IMR-90 (cell line): Measurements from ENCODE around the gene ROR2. TPM values are rescaled to one million over a fixed set of nuclear protein-coding genes. Genes with fewer than 3 reads are reported as not detected.
A peak's percentile ranks its signal among the peaks of the same experiment; 100 is the strongest.

Experiments used
- ATAC-seq: fragments of 200-7000 bp; cut with Tn5 transposase; 2 replicates; pipeline ENCODE4 v1.9.1; 2020; ENCODE audit warnings: low read depth, mild to moderate bottlenecking, moderate library complexity
- BruUV-seq: library from RNA; stranded (reverse); fragments of 400-500 nt; replicated peaks from 2 replicates; lab custom pipeline; 2021; lab: Mats Ljungman, UMichigan
- CTCF ChIA-PET: fragments of 300-600 bp; formaldehyde crosslinking; extraction: SDS; loops from one replicate; lab custom pipeline; 2021; ENCODE audit warnings: antibody characterized with exemption; lab: Yijun Ruan, JAX
- POLR2A ChIA-PET: fragments of 300-600 bp; sonication (Branson Sonifier 250); formaldehyde crosslinking; loops from one replicate; lab custom pipeline; 2022; ENCODE audit warnings: antibody characterized with exemption; ENCODE audit not compliant: unreplicated experiment; lab: Charles Lee
- DNase-seq: peaks from one replicate; pipeline ENCODE4 v3.0.0; 2013
- H2AFZ ChIP-seq: replicated peaks from 2 replicates; pipeline ENCODE3; 2013; ENCODE audit warnings: low read length, mild to moderate bottlenecking; ENCODE audit not compliant: poor library complexity
- H2AK5ac ChIP-seq: 2 replicates; pipeline ENCODE4 v1.6.1; 2013; ENCODE audit warnings: low read depth, low read length, inconsistent platforms
- H2AK9ac ChIP-seq: replicated peaks from 2 replicates; pipeline ENCODE3; 2013; ENCODE audit warnings: mild to moderate bottlenecking, low read depth, low read length, moderate library complexity; ENCODE audit not compliant: poor library complexity
- H2BK120ac ChIP-seq: 2 replicates; pipeline ENCODE4 v1.6.1; 2013; ENCODE audit warnings: low read depth, low read length, inconsistent platforms
- H2BK15ac ChIP-seq: 3 replicates; pipeline ENCODE4 v1.6.1; 2013; ENCODE audit warnings: low read depth, low read length, inconsistent platforms
- H2BK20ac ChIP-seq: 2 replicates; pipeline ENCODE4 v1.6.1; 2013; ENCODE audit warnings: low read depth, mild to moderate bottlenecking, inconsistent platforms, low read length, moderate library complexity
- H2BK5ac ChIP-seq: 2 replicates; pipeline ENCODE4 v1.6.1; 2013; ENCODE audit warnings: mild to moderate bottlenecking, low read depth, low read length, inconsistent platforms; ENCODE audit not compliant: poor library complexity, severe bottlenecking
- H3K14ac ChIP-seq: replicated peaks from 2 replicates; pipeline ENCODE4 v1.6.1; 2013; ENCODE audit warnings: low read depth, low read length, inconsistent platforms
- H3K18ac ChIP-seq: 2 replicates; pipeline ENCODE4 v1.6.1; 2013; ENCODE audit warnings: low read depth, low read length, control low read depth
- H3K23ac ChIP-seq: 2 replicates; pipeline ENCODE4 v1.6.1; 2013; ENCODE audit warnings: low read depth, low read length, inconsistent platforms
- H3K27ac ChIP-seq: 2 replicates; pipeline ENCODE4 v1.5.1; 2013; ENCODE audit warnings: mild to moderate bottlenecking, control low read depth, low read length; ENCODE audit not compliant: insufficient read depth
- H3K27me3 ChIP-seq: 2 replicates; pipeline ENCODE4 v1.6.1; 2013; ENCODE audit warnings: low read length; ENCODE audit not compliant: control insufficient read depth, insufficient read depth
- H3K36me3 ChIP-seq: 2 replicates; pipeline ENCODE4 v1.6.1; 2013; ENCODE audit warnings: low read length, mixed read lengths; ENCODE audit not compliant: control insufficient read depth, insufficient read depth
- H3K4ac ChIP-seq: 2 replicates; pipeline ENCODE4 v1.6.1; 2013; ENCODE audit warnings: low read depth, low read length, inconsistent platforms
- H3K4me1 ChIP-seq: 2 replicates; pipeline ENCODE4 v1.6.1; 2013; ENCODE audit warnings: low read length, mixed read lengths; ENCODE audit not compliant: control insufficient read depth, insufficient read depth
- H3K4me2 ChIP-seq: 2 replicates; pipeline ENCODE4 v1.6.1; 2013; ENCODE audit warnings: low read depth, mild to moderate bottlenecking, control low read depth, low read length, moderate library complexity
- H3K4me3 ChIP-seq: 2 replicates; pipeline ENCODE4 v1.5.1; 2013; ENCODE audit warnings: low read depth, mild to moderate bottlenecking, control low read depth, low read length, moderate library complexity; ENCODE audit not compliant: insufficient read depth
- H3K56ac ChIP-seq: 2 replicates; pipeline ENCODE4 v1.6.1; 2013; ENCODE audit warnings: low read length, inconsistent platforms; ENCODE audit not compliant: insufficient read depth; ENCODE audit errors: extremely low read depth
- H3K79me1 ChIP-seq, 2 experiments: 2 replicates each; pipeline ENCODE4 v1.6.1; 2013; ENCODE audit warnings: low read length in 2 of 2, inconsistent platforms in 1 of 2, low read depth in 1 of 2
- H3K9ac ChIP-seq: 2 replicates; pipeline ENCODE4 v1.6.1; 2013; ENCODE audit warnings: low read depth, low read length, control low read depth
- H3K9me1 ChIP-seq: 2 replicates; pipeline ENCODE4 v1.6.1; 2013; ENCODE audit warnings: low read length, inconsistent platforms; ENCODE audit not compliant: insufficient read depth
- H3K9me3 ChIP-seq: 2 replicates; pipeline ENCODE4 v1.6.1; 2013; ENCODE audit warnings: low read length; ENCODE audit not compliant: control insufficient read depth, insufficient read depth
- H4K20me1 ChIP-seq: 2 replicates; pipeline ENCODE4 v1.6.1; 2013; ENCODE audit warnings: low read length, inconsistent platforms; ENCODE audit not compliant: insufficient read depth
- H4K5ac ChIP-seq: 2 replicates; pipeline ENCODE4 v1.6.1; 2013; ENCODE audit warnings: mild to moderate bottlenecking, low read depth, low read length, control low read depth
- H4K8ac ChIP-seq, 2 experiments: 2 replicates each; pipeline ENCODE4 v1.6.1; 2013; ENCODE audit warnings: low read depth in 2 of 2, low read length in 2 of 2, control low read depth in 1 of 2, inconsistent platforms in 1 of 2
- H4K91ac ChIP-seq: 2 replicates; pipeline ENCODE4 v1.6.1; 2013; ENCODE audit warnings: low read depth, low read length, inconsistent platforms; ENCODE audit not compliant: insufficient read depth
- BHLHE40 ChIP-seq: fragments of 150-350 bp; IDR thresholded peaks from 2 replicates; pipeline ENCODE4 v1.6.1; 2016; ENCODE audit warnings: mild to moderate bottlenecking, low read depth, low read length
- CTCF ChIP-seq: conservative IDR thresholded peaks from 2 replicates; pipeline ENCODE4 v1.5.1; 2012; ENCODE audit warnings: mild to moderate bottlenecking, low read depth, low read length, improper control_type of control experiment
- WGBS, 2 experiments: methylation state at CpG; one replicate each; pipeline versions ENCODE4 v1.1.5 to v1.1.7; 2013; ENCODE audit warnings: missing lambda C conversion rate in 2 of 2; ENCODE audit not compliant: insufficient read length in 1 of 2; ENCODE audit errors: extremely low coverage in 2 of 2; 5-methylcytosine and 5-hydroxymethylcytosine counted together
- dilution Hi-C: fragments of 300-500 bp; cut with HindIII; formaldehyde crosslinking; loops from one replicate; pipeline ENCODE4 v1.14.3; 2018; ENCODE audit warnings: low sequenced_read_pairs; ENCODE audit not compliant: unreplicated experiment
- in situ Hi-C: fragments of 300-500 bp; cut with MboI; formaldehyde crosslinking; loops from 3 replicates; pipeline ENCODE4 v1.14.3; 2019; ENCODE audit warnings: low sequenced_read_pairs, inconsistent platforms, mixed read lengths
- intact Hi-C: fragments of 100-400 bp; cut with micrococcal nuclease; formaldehyde crosslinking; loops from 2 replicates; pipeline ENCODE4 v1.10.0; 2022
- polyA plus RNA-seq, 3 experiments: library from polyadenylated mRNA; depleted of rRNA; stranded (reverse); fragments of >200 nt; gene quantifications; 2 replicates each; pipeline ENCODE4 v1.2.3, GENCODE V29; 2012; ENCODE audit warnings: low replicate concordance in 1 of 3
- total RNA-seq: library from RNA; depleted of rRNA; stranded (reverse); fragments of >200 nt; gene quantifications from 2 replicates; pipeline ENCODE4 v1.2.3, GENCODE V29; 2012

ROR2 gene
- total and polyA plus RNA-seq, 2 of the 4 experiments (the other 2 are of a cell fraction): 2.3 to 4.8 TPM

DNA sequence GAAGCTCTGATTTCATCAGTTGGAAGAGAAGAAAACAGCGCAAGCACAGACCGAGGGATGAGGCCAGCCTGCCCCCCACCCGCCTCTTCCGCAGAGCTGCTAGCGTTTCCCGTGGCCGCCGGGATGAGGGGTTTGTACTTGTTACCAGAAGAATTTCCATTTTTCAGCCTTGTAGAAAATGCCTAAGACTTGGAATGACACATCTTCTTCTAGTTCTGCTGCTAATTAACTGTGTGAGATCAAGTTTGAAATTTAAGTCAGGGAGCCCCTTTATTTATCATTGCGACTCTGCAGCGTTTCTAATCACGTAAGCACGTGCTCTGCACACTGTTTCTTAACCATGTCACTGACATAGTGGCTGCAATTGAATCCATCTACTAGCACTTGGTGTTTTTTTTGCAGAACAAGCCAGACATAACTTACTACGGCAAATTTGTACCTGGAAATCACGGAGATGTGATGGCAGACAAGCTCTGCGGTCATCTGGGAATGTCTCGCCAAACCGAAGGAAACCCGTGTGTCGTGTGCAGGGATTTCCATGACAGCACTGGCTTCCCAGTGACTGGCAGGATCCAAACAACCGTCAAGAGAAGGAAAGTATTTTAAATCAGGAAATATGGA, 41.8 kb upstream of the ROR2 start:
- 20% methylated on average over 12 of the region's 20 CpGs; no CpG with 5 or more reads in 1 of the 2 experiments for WGBS, 2 experiments
- peak overlapping the region; percentile 64 for H2AFZ ChIP-seq
- peaks cover 2% of the 10 kb centered on the region; the same call in 1 of the 2 replicates for H3K4me1 ChIP-seq
- no peak overlapping the region for H2BK5ac ChIP-seq
- intact Hi-C loops (no loop called here), dilution Hi-C loops (no loop called here), in situ Hi-C loops (no loop called here)
- H3K36me3 ChIP-seq: no peaks in the 10 kb centered on the region
- BruUV-seq: no TSS peak
- H3K56ac ChIP-seq: no peak overlapping the region
- ChIA-PET POLR2A (interaction anchor here (0.6 to 0.7 kb wide), 2 partner anchors 10 to 623 kb away, joined by 3 to 17 read pairs; no protein-coding TSS in a partner anchor), CTCF (interaction anchor here (0.6 to 1.2 kb wide), 2 partner anchors 15 to 55 kb away, joined by 3 to 8 read pairs; no protein-coding TSS in a partner anchor)
- H3K9me1 ChIP-seq: no peaks in the 10 kb centered on the region; the same call in 1 of the 2 replicates
- H4K5ac ChIP-seq: no peak overlapping the region
- H3K27ac ChIP-seq: no peak overlapping the region
- peak overlapping the region; percentile 40 for H3K4me2 ChIP-seq
- no peak overlapping the region for H3K14ac ChIP-seq
- H4K20me1 ChIP-seq: no peaks in the 10 kb centered on the region
- ATAC-seq (no peak; the same call in 1 of the 2 replicates), DNase-seq (no peak)
- no peak overlapping the region for H2BK120ac ChIP-seq
- H3K79me1 ChIP-seq: no peaks in the 10 kb centered on the region
- H3K9ac ChIP-seq: no peak overlapping the region
- no peak overlapping the region for H2AK5ac ChIP-seq
- H2BK15ac ChIP-seq: peak overlapping the region; percentile 13; the same call in 1 of the 3 replicates
- H3K4ac ChIP-seq: no peak overlapping the region
- no peak overlapping the region for H2AK9ac ChIP-seq
- H3K9me3 ChIP-seq: no peaks in the 10 kb centered on the region
- H2BK20ac ChIP-seq: no peak overlapping the region
- no peak overlapping the region for H4K8ac ChIP-seq
- peaks cover 16% of the 10 kb centered on the region for H3K27me3 ChIP-seq
- H4K91ac ChIP-seq: no peak overlapping the region
- H3K18ac ChIP-seq: no peak overlapping the region
- H3K4me3 ChIP-seq: no peak overlapping the region
- 0 out of 2 replicates have a peak, but pooled peaks have one; percentile 16 for TF ChIP-seq BHLHE40
- TF ChIP-seq CTCF: no peak
- H3K23ac ChIP-seq: no peak overlapping the region
